ENCODE data around the gene OS9. TPM values are rescaled to one million over a fixed set of nuclear protein-coding genes. Genes with fewer than 3 reads are reported as not detected.
A peak's percentile ranks its signal among the peaks of the same experiment; 100 is the strongest.
"Not testable (repeated sequence)": the region's sequence is repeated elsewhere in the genome, so short reads cannot be mapped to it uniquely, and the experiment has no call there.

Gene OS9
- total RNA-seq, 1 donor from 2014 or later = 135 TPM

DNA sequence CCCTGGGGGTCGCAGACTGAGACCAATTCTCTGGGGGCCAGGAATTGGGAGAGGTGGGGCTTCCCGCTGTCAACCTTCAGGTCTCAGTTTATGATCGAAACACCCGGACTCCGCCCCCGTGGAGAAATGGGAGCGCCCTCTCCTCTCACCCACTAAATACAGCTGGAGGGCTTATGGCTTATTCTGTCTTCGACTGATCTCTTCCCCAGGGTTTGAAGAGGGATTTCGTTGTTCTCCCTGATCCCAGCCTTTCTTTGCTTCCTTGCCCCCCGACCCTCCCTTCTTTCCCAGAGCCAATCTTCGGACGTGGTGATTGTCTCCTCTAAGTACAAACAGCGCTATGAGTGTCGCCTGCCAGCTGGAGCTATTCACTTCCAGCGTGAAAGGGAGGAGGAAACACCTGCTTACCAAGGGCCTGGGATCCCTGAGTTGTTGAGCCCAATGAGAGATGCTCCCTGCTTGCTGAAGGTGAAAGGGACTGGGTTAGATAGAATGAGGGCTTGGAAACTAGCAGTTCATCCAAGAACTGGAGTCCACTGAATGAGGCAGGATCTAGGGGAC is 607 bp downstream of the OS9 start:
- DNase-seq = peak; percentile 2

DNA sequence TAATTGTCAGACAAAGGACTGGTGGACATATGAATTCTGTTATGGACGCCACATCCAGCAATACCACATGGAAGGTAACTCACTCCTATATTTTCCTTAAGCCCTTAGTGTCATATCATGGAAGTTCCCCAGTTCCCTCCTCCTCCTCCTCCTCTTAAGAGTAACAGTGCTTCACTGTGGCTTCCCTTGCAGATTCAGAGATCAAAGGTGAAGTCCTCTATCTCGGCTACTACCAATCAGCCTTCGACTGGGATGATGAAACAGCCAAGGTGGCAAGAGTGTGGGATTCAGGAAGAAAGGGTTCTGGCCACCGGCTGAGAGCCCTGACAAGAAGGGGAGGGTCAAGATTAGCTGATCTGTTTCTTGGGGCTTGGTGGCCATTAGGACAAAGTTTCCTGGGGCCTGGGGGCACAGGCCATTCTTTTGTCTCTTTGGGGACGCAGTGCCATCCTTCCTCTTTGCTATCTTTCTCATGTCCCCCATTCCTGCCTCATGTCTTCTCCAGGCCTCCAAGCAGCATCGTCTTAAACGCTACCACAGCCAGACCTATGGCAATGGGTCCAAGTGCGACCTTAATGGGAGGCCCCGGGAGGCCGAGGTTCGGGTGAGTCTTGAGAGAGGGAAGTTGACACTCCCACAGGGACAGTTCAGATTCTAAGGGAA is 2.0 kb downstream of the OS9 start:
- no peak for DNase-seq

DNA sequence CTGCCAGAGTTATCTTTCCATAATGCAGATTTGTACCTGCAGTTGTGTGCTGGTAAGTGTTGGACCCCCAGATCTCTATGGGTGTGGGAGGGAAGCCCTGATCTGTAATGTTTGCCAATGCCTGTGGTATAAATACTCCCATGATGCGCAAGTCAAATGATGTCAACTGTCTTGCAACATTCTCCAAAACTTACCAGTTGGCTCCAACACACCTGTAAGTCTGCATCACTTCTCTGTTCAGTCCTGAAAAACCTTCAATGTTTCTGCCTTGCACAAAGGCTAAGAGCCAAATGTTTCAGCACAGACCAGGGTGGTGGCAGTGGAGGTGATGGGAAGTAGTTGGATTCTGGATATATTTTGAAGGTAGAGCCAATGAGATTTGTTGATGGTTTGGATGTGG is 3.1 kb downstream of the OS9 start:
- DNase-seq = no peak

DNA sequence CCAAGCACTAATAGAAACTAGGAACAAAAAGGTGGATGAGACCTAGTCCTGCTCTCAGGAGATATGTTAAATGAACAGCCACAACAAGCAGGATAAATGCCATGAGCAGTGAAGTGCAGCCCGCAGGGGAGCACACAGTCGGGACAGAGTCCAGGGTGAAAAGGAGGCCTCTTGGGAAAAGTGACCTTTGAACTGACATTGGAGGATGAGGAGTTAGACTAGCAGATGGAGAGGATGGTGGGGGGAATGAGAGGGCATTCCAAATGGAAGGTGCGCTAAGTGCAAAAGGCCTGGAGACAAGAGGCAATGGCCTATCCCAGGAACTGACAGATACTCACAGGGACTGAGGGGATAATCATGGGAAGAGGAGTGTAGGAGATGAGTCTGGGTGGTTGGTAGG is 4.5 kb downstream of the OS9 start:
- DNase-seq = no peak

DNA sequence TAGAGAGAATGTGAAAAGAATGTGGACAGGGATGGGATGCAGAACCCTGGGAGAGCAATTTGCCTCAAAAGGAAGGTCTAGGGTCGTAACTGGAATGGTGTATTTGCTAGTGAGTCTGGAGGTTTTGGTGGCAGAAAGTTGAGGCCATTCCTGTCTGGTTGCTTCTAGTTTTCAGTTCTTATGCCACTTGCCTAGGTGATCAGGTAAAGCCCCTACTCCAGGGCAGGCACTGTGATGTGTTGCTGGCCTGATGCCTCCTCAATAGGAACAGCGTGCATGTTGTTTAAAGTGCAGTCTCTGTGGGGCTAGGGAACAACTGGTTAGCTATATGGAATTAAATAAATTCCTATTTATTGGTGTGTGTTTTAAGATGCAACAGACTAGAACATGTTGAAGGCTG is 6.4 kb downstream of the OS9 start:
- no peak for DNase-seq

DNA sequence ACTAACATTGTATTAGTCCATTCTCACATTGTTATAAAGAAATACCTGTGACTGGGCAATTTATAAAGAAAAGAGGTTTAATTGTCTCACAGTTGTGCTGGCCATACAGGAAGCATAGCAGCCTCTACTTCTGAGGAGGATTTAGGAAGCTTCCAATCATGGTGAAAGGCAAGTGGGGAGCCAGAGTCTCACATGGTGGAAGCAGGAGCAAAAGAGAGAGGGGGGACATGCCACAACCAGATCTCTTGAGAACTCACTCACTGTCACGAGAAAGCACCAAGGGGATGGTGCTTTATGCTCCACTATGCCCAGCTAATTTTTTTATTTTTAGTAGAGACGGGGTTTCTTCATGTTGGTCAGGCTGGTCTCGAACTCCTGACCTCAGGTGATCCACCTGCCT is 13.3 kb downstream of the OS9 start:
- no peak for DNase-seq

DNA sequence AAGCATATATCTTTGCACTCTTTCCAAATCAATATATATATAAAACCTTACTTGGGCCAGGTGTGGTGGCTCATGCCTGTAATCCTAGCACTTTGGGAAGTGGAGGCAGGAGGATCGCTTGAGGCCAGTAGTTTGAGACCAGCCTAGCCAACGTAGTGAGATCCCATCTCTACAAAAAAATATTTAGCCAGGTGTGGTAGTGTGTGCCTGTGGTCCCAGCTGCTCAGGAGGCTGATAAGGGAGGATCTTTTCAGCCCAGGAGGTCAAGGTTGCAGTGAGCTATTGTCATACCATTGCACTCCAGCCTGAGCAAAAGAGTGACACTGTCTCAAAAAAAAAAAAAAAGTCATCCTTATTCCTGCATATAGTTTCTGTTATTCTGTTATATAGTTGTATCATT is 14.4 kb downstream of the OS9 start:
- DNase-seq = no peak

DNA sequence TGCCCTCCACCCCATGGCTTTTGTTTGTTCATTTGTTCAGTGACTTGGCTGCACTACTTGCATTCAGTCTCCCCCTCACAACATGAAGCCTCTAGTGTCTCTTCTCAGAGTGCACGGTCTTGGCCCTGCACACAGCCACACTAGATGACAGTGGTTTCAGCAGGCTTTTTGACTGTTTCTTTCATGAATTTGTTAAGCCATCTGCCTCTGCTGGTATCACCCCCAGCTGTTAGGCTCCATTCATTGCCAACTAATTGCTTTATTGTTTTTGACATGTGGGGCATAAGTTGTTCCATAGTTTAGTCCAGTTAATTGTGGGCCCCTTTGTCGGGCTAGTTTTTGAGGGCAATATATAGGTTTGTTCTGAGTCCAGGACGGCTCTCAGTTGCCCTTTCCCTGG is 18.8 kb downstream of the OS9 start:
- DNase-seq = no peak

DNA sequence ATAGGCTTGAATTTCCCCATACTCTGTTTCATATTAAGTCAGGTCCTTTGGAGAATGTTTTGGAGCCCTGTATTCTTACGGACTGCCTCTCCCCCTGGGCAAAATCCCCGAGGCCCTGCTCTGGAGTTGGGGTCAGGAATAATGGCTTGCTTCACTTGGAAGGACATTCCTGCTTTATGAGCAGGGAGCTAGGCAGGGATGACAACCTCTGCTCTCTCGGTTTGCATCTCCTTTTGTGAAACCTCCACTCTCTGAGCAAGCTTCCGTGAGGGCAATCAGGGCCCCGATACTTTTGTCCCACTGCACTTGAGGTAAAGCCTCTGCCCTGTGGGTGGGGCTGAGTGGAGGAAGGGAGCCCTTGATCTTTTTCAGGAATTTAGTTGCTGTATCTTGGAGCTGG is 19.3 kb downstream of the OS9 start:
- DNase-seq = no peak

DNA sequence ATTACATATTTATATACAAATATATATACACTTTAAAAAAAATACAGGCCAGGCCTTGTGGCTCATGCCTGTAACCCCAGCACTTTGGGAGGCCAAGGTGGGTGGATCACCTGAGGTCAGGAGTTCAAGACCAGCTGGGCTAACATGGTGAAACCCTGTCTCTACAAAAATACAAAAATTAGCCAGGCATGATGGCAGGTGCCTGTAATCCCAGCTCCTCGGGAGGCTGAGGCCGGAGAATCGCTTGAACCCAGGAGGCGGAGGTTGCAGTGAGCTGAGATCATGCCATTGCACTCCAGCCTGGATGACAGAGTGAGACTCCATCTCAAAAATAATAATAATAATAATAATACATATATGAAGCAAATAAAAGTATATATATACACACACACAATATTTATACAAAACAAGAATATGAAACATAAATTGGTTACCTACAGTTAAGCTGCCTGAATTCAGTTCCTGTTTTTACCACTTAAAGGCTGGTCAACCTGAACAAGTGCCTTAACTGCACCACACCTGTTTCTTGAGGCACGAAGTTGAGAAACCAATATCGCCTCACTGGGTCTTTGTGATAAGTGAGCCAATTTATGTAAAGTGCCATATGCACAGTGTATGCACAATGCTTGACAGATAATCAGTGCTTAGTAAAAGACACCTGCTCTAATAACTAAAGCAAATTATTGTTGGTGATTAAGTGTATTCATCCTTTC is 21.3 kb downstream of the OS9 start:
- DNase-seq = not testable (repeated sequence)

DNA sequence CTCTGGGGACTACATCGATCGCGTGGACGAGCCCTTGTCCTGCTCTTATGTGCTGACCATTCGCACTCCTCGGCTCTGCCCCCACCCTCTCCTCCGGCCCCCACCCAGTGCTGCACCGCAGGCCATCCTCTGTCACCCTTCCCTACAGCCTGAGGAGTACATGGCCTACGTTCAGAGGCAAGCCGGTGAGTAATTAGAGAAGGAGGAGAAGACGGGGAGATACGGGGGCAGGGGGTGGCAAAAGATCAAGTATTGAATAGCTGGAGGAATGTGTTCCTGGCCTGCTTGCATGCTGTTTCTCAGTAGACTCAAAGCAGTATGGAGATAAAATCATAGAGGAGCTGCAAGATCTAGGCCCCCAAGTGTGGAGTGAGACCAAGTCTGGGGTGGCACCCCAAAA is 21.9 kb downstream of the OS9 start:
- no peak for DNase-seq

DNA sequence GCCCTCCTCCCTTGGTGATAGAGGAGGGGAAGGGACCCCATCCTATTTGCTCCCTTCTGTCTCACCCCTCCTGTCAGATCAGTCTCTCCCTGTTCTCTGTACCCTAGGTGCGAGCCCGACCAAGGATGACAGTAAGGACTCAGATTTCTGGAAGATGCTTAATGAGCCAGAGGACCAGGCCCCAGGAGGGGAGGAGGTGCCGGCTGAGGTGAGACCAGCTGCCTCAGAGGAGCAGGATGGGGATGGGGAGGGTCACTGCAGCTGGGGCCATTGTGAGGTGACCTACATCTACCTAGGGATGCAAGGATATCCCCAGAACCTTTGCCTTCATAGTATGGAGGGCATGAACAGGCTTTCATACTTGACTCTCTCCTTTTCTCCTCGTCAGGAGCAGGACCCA is 22.4 kb downstream of the OS9 start:
- DNase-seq = no peak

DNA sequence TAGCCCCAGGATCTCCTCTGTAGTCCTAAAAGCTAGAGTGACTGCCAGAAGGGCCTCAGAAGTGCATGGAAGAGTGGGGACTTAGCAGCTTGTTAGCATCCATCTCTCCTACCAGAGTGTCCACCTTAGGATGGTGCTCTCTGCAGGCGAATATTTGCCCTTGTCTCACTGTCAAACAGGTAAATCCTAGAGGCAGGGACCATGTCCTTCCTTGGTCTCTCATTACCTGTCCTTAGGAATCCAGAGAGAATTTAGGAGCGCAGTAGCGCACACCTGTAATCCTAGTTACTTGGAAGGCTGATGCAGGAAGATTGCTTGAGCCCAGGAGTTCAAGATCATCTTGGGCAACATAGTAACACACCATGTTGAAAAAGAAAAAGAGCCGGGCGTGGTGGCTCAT is 23.2 kb downstream of the OS9 start:
- no peak for DNase-seq

DNA sequence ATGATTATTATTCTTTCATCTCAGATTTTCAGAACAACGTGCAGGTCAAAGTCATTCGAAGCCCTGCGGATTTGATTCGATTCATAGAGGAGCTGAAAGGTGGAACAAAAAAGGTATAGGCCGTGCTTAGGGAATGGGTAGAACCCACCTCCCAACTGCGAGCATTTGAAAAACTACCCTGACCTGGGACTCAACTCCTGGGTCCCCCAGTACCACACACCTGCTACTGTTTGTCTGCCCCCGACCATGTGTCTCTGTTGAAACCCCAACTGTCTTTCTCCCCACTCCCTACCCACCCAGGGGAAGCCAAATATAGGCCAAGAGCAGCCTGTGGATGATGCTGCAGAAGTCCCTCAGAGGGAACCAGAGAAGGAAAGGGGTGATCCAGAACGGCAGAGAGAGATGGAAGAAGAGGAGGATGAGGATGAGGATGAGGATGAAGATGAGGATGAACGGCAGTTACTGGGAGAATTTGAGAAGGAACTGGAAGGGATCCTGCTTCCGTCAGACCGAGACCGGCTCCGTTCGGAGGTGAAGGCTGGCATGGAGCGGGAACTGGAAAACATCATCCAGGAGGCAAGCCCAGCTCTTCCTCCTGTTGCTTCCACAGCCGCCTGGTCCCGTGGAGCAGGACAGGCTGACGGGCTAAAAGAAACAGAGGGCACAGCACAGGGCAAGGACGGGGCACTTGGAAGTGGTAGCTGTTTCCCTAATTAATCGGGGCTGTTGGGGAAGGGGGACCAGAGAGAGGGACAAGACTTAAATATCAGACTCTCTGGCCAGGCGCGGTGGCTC is 24.1 kb downstream of the OS9 start:
- DNase-seq = no peak

DNA sequence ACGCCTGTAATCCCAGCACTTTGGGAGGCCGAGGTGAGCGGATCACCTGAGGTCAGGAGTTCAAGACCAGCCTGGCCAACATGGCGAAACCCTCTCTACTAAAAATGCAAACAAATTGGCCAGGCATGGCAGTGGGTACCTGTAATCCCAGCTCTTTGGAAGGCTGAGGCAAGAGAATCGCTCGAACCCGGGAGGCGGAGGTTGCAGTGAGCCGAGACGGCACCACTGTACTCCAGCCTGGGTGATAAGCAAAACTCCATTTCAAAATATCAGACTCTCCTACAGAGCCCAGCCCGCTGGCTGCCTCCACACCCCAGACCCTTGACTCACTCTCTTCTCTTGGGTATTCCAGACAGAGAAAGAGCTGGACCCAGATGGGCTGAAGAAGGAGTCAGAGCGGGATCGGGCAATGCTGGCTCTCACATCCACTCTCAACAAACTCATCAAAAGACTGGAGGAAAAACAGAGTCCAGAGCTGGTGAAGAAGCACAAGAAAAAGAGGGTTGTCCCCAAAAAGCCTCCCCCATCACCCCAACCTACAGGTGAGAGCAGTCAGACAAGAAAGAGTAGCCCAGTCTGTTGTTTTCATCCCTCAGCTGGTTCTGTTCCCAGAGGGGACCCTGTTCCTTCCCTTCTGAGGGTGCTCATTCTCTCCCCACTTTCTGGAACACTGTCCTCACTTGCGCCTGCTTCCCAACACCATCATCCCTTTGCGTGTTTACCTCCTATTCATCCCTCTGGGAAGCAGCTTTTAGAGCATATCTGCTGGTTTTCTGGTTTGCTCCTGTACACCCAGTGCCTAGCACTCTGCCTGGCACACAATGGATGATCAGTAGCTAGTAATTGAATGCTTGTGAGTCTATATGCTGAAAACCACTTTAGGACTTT is 25.0 kb downstream of the OS9 start:
- DNase-seq = no peak

DNA sequence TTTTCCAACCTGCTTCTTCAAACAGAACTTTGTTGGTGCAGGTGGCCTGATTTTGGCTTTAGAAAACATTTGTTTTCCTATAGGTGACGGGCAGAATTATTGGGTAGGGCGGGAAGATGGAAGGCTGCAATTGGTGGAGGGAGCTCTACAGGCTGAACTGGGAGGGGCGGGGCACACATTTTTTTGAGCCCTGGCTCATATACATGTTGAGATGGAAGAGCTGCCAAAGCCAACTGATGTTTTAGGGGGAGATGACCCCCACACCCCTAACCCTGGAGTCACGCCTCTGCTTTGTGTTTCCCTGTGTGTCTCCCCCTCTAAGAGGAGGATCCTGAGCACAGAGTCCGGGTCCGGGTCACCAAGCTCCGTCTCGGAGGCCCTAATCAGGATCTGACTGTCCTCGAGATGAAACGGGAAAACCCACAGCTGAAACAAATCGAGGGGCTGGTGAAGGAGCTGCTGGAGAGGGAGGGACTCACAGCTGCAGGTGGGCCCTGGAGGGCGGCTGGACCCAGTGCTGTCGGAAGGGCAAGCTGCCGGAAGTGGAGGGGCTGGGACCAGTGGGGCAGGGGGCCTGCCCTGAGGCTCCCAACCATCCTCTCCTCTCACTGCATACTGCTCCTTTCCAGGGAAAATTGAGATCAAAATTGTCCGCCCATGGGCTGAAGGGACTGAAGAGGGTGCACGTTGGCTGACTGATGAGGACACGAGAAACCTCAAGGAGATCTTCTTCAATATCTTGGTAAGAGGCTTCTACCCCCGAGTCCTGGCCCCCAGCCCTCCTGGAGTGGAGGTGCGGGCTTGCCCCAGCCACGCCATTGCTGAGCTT is 26.1 kb downstream of the OS9 start:
- no peak for DNase-seq

DNA sequence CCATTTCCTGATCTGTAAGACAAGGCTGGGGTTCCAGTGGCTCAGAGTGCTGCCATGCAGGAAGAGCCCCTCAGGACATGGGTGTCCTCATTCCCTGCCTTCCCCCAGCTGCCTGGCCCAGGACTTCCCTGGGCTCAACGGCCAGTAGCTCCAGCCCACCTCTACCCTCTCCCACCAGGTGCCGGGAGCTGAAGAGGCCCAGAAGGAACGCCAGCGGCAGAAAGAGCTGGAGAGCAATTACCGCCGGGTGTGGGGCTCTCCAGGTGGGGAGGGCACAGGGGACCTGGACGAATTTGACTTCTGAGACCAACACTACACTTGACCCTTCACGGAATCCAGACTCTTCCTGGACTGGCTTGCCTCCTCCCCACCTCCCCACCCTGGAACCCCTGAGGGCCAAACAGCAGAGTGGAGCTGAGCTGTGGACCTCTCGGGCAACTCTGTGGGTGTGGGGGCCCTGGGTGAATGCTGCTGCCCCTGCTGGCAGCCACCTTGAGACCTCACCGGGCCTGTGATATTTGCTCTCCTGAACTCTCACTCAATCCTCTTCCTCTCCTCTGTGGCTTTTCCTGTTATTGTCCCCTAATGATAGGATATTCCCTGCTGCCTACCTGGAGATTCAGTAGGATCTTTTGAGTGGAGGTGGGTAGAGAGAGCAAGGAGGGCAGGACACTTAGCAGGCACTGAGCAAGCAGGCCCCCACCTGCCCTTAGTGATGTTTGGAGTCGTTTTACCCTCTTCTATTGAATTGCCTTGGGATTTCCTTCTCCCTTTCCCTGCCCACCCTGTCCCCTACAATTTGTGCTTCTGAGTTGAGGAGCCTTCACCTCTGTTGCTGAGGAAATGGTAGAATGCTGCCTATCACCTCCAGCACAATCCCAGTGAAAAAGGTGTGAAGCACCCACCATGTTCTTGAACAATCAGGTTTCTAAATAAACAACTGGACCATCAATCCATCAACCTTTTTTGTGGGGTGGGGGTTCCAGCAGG is 27.0 kb downstream of the OS9 start:
- no peak for DNase-seq

DNA sequence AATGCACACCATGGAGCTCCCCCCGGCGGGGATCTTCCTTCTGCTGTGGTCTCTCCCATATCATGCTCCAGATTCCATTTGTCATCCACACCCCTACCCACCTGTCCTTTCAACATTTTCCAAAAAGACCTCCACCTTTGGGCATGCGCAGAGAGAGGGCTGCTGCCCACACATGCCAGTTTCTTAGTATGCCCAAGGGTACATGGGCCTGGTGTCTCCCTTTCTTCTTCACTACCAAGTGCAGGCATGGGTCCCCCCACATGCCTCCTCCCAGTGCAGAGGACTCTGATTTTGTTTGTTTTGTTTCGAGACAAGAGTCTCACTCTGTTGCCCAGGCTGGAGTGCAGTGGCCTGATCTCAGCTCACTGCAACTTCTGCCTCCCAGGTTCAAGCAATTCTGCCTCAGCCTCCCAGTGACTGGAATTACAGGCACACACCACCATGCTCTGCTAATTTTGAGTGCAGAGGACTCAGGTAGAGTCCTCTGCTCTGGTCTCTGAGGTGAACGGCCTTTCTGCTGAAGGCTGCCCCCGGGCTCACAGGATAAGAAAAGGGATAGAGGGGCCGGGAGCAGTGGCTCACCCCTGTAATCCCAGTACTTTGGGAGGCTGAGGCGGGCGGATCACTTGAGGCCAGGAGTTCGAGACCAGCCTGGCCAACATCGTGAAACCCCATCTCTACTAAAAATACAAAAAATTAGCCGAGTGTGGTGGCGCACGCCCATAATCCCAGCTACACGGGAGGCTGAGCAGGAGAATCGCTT is 28.1 kb downstream of the OS9 start:
- DNase-seq = not testable (repeated sequence)

All from skin of body (tissue), 2 donors.